Pancreas (tissue), 10 donors: ENCODE data around the gene POLRMT. TPM values are rescaled to one million over a fixed set of nuclear protein-coding genes. Genes with fewer than 3 reads are reported as not detected.

Experiments used
- ATAC-seq, 4 donors: fragments of 200-7000 bp; cut with Tn5 transposase; one replicate each; pipeline versions ENCODE4 v1.8.0 to v1.9.1; 2020; ENCODE audit warnings: mild to moderate bottlenecking in 4 of 4, moderate library complexity in 4 of 4
- DNase-seq, 6 donors: peaks; one replicate each; pipeline ENCODE4 v3.0.0-alpha.2; 2020
- FAIRE-seq: peaks from 2 replicates; lab custom pipeline; 2012; peaks lifted over from hg19 to GRCh38; lab: Jason Lieb, UNC
- H3K27ac ChIP-seq, 4 donors: fragments of 200-600 bp; sonication (generic); 1 replicate in 3 of 4; 2 replicates in 1 of 4; pipeline versions ENCODE4 v1.5.0 to v1.8.0; 2020
- H3K27me3 ChIP-seq, 4 donors: fragments of 200-600 bp; one replicate each; pipeline ENCODE4 v1.8.0; 2021
- H3K36me3 ChIP-seq, 3 donors: fragments of 200-600 bp; sonication (generic) in 1 of 3; one replicate each; pipeline versions ENCODE4 v1.5.0 to v1.8.0; 2020 to 2021
- H3K4me1 ChIP-seq, 3 donors: fragments of 200-600 bp; one replicate each; pipeline ENCODE4 v1.8.0; 2021
- H3K4me3 ChIP-seq, 4 donors: fragments of 200-600 bp; sonication (generic) in 2 of 4; one replicate each; pipeline versions ENCODE4 v1.5.0 to v1.8.0; 2020 to 2021
- H3K9me3 ChIP-seq, 4 donors: fragments of 200-600 bp; one replicate each; pipeline ENCODE4 v1.8.0; 2021
- WGBS, 2 donors: extraction: QIAGEN DNeasy Blood & Tissue Kit; methylation state at CpG; one replicate each; pipeline ENCODE4 v1.1.7; 2013; 5-methylcytosine and 5-hydroxymethylcytosine counted together
- intact Hi-C, 3 donors: fragments of 100-400 bp; cut with DNase I; formaldehyde crosslinking; loops; one replicate each; pipeline versions ENCODE4 v1.11.1 to v1.14.2; 2022
- polyA plus RNA-seq, 2 donors: library from polyadenylated mRNA; stranded (reverse); fragments of 200-250 nt; gene quantifications; one replicate each; pipeline ENCODE4 v1.2.3, GENCODE V29; 2013
- total RNA-seq, 6 donors: library from RNA; stranded (reverse); fragmentation: NEBNext Ultra II Directional in 4 of 6; extraction: Animal tissue kit (Norgen Biotek cat#: 25700) in 4 of 6; gene quantifications; one replicate each; pipeline versions ENCODE4 v1.2.1 to v1.2.4, GENCODE V29; 2021 to 2023
- TF ChIP-seq, protein P1 (sequence below), 4 donors: fragments of 200-600 bp; sonication (generic) in 3 of 4; IDR thresholded peaks; one replicate each; pipeline versions ENCODE4 v1.5.0 to v1.8.0; 2021; ENCODE audit warnings: antibody characterized with exemption in 4 of 4
- donor health status: healthy with polysubstance abuse.
- donor health status: DM: no; HTN: no; CAD: no; lungs with moderate emphysema.
- donor health status: DM: no; HTN: no; CAD: no.
- donor health status: control.
- donor health status: control.
- donor health status: Bipolar disorder and iron deficiency.
- donor health status: DM: yes; HTN: yes; CAD: no.
- donor health status: DM: no; HTN: no; CAD: no.
- donor health status: DM: no; HTN: no; CAD: no.
- donor health status: DM: yes; HTN: yes; CAD: no.

The POLRMT gene
- total and polyA plus RNA-seq, 8 donors, result 19.3 to 101 (median 28.1) TPM

DNA sequence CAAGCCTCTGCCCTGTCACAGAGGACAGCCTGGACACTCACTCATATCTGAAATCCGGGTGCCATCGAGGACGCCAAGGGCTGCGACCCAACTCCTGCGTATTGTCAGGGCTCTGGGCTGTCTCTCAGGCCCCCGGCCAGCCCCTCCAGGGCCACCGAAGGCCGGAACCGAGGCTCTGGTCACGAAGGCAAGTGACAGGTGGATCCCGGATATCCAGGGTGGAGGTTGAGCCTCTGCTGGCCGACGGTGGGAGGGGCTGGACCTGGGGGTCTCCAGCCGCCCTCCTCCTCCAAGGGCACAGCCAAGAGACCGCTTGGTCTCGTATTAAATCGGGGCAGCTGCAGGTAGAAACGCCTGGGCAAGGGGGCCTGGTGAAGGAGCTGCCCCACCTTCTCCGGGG is 24.3 kb upstream of the POLRMT start:
- intact Hi-C loops, result no loop called here
- no peak for FAIRE-seq
- WGBS, 2 donors, result 78% methylated on average over 19 of the region's 19 CpGs
- peaks cover 0 to 6% (median 0%) of the 10 kb centered on the region in 3 donors for H3K36me3 ChIP-seq
- no peaks in the 10 kb centered on the region for H3K27me3 ChIP-seq
- DNase-seq, result peak in 1 of 6 donors; percentile 77
- no peaks in the 10 kb centered on the region for H3K9me3 ChIP-seq
- ATAC-seq, result no peak
- peaks cover 0 to 18% (median 8%) of the 10 kb centered on the region in 3 donors for H3K4me1 ChIP-seq
- no peak overlapping the region for H3K4me3 ChIP-seq
- H3K27ac ChIP-seq, result no peak overlapping the region
- TF ChIP-seq, protein P1, sequence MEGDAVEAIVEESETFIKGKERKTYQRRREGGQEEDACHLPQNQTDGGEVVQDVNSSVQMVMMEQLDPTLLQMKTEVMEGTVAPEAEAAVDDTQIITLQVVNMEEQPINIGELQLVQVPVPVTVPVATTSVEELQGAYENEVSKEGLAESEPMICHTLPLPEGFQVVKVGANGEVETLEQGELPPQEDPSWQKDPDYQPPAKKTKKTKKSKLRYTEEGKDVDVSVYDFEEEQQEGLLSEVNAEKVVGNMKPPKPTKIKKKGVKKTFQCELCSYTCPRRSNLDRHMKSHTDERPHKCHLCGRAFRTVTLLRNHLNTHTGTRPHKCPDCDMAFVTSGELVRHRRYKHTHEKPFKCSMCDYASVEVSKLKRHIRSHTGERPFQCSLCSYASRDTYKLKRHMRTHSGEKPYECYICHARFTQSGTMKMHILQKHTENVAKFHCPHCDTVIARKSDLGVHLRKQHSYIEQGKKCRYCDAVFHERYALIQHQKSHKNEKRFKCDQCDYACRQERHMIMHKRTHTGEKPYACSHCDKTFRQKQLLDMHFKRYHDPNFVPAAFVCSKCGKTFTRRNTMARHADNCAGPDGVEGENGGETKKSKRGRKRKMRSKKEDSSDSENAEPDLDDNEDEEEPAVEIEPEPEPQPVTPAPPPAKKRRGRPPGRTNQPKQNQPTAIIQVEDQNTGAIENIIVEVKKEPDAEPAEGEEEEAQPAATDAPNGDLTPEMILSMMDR (IDR thresholded peaks at IDR 0.05), result no peak

DNA sequence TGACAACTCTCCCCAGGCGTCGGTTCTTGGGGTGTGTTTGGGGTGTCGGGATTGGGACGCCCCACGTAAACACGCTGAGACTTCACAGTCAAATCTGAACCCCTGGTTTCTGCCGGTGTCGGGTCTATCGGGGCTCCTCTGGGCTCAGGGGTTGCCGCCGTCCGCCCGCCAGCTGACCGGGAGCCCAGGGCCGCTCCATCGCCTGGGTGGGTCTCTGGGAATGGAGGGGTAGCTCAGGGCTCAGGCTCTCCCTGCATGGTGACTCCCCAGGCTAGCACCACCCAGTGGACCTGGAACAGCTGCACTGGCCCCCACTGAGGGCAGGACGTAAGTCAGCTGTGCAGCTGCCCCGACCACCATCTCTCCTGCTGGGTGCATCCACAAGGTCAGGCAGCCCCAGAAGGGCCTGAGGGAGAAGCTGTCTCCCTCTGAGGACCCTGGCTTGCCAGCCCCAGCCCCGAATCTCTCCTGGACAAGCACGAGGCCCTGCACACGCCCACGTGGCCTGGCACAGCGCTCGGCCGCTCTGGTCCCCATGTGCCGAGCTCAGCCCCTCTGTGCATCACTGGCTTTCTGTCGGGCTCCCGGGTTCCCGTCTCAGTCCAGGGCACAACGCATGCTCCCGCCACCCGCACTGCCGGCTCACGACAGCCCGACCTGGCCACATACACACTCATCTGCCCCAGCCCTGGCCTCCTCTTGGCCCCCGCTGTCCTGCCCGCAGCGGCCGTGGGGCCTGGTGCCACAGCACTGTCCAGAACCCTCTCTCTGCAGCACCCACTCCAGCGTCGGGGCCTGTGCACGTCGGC is 23.6 kb upstream of the POLRMT start:
- FAIRE-seq (no peak), ATAC-seq (no peak), DNase-seq (peak in 2 of 6 donors; percentile 38 to 69)
- Histone ChIP-seq H3K4me3 (no peak overlapping the region), H3K9me3 (no peaks in the 10 kb centered on the region), H3K27ac (no peak overlapping the region), H3K36me3 (peaks cover 0 to 13% (median 0%) of the 10 kb centered on the region in 3 donors), H3K4me1 (peaks cover 0 to 18% (median 8%) of the 10 kb centered on the region in 3 donors), H3K27me3 (no peaks in the 10 kb centered on the region)
- TF ChIP-seq, protein P1 (IDR thresholded peaks at IDR 0.05), result no peak
- intact Hi-C loops, result no loop called here
- WGBS, 2 donors, result 85 to 86% methylated on average over 43 of the region's 43 CpGs

- TF ChIP-seq, protein P1 (IDR thresholded peaks at IDR 0.05), result no peak
- whole genome bisulfite sequencing, 2 donors, result 81 to 84% methylated on average over 17 of the region's 17 CpGs
- ATAC-seq, result no peak
- Histone ChIP-seq H3K27ac (no peak overlapping the region), H3K27me3 (no peaks in the 10 kb centered on the region), H3K4me3 (no peak overlapping the region), H3K36me3 (peaks cover 0 to 24% (median 7%) of the 10 kb centered on the region in 3 donors), H3K4me1 (peaks cover 0 to 11% (median 0%) of the 10 kb centered on the region in 3 donors), H3K9me3 (no peaks in the 10 kb centered on the region)
- DNase-seq, result peak in 2 of 6 donors; percentile 32 to 54
- no peak for FAIRE-seq
- intact Hi-C loops, result no loop called here
These were observed 22.4 kb upstream of the POLRMT start for GRCh38 chr19:655691-656090.

DNA sequence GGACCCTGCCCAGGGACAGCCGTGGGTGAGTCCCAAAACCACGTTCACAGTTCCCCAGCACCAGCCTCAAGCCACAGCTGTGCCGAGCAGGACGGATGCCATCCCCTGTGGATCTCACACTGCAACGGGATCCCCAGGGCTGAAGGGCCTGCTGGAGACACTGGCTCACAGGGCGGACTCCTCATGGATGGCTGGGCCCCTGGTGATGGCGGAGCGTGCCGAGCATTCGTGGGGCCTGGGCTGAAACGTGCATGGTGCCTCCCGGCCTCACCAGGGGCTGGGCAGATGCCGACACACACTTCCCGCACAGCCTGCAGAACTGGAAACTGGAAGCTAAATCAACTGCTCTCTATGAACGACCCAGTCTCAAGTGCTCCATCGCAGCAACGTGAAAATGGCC is 20.1 kb upstream of the POLRMT start:
- H3K4me3 ChIP-seq, result no peak overlapping the region
- intact Hi-C loops, result no loop called here
- TF ChIP-seq, protein P1 (IDR thresholded peaks at IDR 0.05), result no peak
- H3K9me3 ChIP-seq, result no peaks in the 10 kb centered on the region
- ATAC-seq (no peak), FAIRE-seq (no peak), DNase-seq (peak in 1 of 6 donors; percentile 61)
- no peaks in the 10 kb centered on the region for H3K4me1 ChIP-seq
- H3K27ac ChIP-seq, result no peak overlapping the region
- 86 to 89% methylated on average over 17 of the region's 17 CpGs for WGBS, 2 donors
- no peaks in the 10 kb centered on the region for H3K27me3 ChIP-seq
- peaks cover 0 to 35% (median 17%) of the 10 kb centered on the region in 3 donors for H3K36me3 ChIP-seq
